Body of pancreas (tissue), 4 donors: ENCODE measurements around the gene DCHS1.

ENCODE experiments used
- CTCF ChIP-seq, 7 experiments: fragments of 450-650 bp in 4 of 7; fragments of 200-600 bp in 3 of 7; sonication (generic) in 3 of 7; IDR thresholded peaks; one replicate each; pipeline ENCODE4 v1.5.1; 2016 to 2019; ENCODE audit warnings: antibody characterized with exemption in 7 of 7
- POLR2A ChIP-seq, 3 donors: fragments of 450-650 bp; IDR thresholded peaks; one replicate each; pipeline ENCODE4 v1.6.1; 2016; ENCODE audit warnings: antibody characterized with exemption in 3 of 3, mild to moderate bottlenecking in 2 of 3

- no peak for TF ChIP-seq CTCF (IDR thresholded peaks at IDR 0.05)
- TF ChIP-seq POLR2A (IDR thresholded peaks at IDR 0.05) = peak in 1 of 3 donors; percentile 17
Measured at GRCh38 chr11:6655020-6655789, 404 bp downstream of the DCHS1 start.
